Inflammatory macrophage treated with lipopolysaccharide for 4 hours (primary cell): ENCODE results near the gene ZCCHC2.

ENCODE experiments used
- DNase-seq: peaks from one replicate; pipeline ENCODE4 v3.0.0-alpha.2; 2020

ZCCHC2 gene

DNA sequence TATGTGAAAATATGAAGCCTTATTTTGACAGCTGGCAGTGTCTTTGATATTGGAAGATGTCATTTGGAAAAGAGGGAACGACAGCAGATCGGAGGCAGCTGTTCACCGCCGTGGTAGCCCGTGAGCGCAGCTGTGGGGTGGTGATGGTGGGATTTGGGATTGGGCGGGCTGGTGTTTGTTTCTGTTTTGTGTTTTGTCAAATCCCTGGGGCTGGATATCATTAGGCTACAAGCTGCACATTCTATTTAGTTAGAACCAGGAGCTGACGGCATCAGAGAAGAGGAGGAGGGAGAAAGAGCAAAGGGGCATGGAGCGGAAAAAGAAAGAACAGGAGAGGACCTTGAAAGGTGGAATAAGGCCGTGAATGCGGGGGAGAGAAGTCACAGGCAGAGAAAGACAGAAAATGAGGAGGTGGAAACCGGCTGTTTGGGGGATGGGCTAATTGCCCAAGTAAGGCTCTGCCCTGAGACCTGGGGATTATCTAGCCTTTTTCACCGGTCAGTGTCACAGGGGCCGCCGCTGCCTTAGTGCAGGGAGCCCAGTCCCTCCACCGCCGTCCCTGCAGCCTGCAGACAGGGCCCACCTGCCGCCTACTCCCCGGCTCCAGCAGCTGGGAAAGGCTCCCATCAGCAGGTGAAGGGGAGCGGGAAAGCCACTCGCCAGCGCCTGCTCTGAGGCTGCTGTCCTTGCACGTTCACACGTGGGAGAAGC is 88.0 kb downstream of the ZCCHC2 start:
- no peak for DNase-seq

DNA sequence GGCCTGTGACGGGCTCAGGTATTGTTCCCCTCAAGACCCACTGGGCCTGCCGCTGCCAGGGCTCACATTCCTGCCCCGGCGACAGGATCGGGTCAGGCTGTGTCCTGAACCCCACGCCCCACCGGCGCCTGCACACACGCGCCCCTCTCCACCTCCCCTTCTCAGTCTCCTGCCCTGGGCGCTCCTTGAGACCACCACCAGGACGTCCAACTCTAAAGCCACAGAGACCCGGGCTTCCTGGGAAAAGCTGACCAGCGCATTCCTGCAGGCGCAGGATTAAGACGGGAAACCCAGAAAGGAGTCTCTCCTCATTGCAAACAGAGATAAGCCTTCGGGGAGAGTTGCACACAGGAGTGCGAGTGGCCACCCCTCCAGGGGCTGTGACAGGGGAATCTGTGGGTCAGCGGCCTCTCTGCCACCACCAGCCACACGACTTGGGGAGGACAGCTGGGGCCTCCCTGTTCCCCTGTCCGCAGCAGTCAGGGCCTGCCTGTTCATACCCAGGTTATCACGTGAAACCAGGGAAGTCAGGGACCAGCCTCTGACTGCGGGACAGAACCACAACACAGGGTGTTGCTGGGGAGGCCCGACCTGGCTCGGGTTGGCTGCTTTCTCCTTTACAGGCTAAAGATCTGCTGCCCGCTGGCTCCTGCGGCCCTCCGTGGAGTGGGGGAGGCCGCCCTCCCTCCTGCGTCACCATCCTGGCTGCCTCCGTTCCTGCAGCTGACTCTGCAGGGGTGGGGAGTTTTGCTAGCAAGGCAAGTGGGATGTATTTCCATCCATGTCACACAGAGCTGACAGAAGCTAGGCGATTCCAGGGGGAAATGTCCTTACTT is 88.8 kb downstream of the ZCCHC2 start:
- peak; percentile 63 for DNase-seq

DNA sequence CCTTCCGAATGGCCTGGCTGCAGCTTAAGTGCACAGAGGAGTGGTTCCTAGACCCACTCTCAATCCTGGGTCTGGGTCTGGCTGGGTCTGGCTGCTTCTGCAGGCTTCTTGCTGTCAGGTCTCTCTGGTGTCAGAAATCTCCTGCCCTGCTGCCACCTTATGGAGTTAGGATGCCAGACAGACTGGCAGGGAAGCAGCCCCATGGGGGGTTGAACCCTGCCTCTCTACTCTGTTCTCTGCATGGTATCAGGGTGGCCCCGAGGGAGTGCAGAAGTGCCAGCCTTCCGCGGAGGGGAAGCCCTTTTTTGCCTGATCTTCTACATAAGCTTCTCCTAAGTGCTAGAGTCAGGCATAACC is 89.4 kb downstream of the ZCCHC2 start:
- DNase-seq: no peak

DNA sequence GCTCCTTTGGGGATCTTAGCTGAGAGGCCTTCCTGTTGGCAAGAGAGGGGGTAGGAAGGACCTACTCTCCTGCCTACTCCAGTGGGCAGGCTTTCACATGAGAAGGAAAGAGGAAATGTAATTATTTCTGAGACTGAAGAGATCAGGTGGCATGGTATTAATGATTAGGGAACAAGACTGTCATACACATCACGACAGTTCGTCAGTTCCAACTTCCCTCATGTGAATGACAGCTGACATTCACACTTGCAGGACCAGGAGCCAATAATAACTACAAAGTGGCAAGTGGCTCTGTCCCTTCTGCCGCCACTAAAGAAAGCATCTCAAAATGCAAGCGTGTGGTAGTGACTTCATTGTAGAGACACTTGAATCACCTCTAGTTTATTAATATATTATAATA is 90.0 kb downstream of the ZCCHC2 start:
- DNase-seq: peak; percentile 84

DNA sequence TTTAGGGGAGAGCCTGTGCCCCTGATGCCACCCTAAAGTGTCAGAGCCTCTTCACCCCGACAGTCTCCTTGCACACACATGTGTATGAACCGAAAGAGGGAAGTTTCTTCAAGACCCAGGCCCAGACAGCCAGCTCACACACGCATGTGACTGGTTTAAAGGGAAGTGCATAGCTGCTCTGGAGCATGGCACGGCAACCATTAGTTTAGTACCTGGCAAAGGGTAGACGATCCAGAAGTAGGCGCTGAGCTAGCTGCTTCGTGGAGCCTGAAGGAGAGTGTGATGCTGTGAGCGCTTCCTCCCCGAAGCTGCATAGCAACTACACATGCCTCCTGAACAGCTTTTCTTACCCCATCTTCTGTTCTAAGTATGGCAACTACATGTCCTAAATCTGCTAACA is 91.7 kb downstream of the ZCCHC2 start:
- DNase-seq: peak; percentile 38

DNA sequence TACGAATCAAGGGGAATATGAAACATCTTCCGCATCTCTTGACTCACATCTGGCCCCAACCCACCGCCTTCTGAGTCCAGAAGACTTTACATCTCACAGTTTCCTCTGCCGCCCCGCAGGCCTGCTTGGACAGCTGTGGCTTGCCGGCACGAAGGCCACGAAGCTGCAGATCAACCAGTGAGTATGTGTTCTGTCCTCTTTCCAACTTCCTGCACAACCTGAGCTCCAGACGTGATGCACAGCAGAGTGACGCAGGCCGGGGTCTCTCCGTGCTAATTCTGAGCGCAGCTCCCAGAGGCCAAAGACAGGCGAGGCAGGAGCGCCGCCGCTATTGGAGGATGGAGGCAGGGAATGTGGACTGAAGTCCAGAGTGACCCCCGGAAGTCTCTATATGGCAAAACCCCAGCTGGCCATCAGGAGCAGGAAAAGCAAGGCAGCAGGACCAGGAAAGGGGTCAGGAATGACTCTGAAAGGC is 93.5 kb downstream of the ZCCHC2 start:
- no peak for DNase-seq

DNA sequence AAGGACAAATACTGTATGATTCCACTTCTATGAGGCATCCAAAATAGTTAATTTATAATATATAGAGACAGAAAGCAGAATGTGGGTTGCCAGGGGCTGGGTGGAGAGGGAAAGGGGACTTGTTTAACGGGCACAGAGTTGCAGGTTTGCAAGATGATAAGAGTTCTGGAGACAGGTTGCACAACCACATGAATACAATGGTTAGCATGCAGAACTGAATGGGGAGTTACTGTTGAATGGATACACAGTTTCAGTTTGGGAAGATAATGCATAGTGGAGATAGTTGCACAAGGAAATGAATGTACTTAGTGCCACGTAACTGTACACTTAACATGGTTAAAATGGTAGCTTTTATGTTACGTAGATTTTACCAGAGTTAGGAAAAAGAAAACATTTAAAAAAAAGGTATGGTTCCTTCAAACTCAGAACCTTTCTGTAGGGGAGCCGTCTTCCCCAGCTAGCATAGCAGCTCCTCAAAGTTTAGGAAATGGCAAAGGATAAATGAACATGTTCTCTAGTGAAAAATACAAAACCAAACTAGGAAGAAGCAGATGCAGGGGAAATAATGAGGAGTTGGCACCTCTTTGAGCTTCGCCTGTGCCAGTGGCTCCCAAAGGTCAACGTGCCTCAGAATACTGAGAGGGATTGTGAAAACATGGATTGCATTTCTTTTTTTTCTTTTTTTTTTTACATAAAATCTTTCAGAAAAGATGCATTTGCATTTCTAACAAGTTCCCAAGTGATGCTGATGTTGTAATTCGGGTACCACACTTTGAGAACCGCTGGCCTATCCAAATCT is 95.2 kb downstream of the ZCCHC2 start:
- DNase-seq: no peak

DNA sequence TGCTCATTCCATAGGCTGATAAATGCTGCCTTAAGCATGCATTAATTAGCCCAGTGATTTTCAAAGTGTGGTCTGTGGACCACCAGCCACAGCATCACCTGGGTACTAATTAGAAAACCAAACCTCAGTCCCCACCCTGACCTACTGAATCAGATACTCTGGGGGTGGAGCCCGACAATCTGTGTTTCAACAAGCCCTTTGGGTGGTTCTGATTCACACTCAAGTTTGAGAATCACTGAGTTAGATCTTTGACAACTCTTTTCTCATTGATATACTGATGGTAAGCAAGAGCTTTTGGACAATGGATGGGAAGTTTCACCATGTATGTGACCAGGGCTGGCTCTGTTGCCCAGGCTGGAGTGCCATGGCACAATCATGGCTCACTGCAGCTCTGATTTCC is 95.9 kb downstream of the ZCCHC2 start:
- no peak for DNase-seq

DNA sequence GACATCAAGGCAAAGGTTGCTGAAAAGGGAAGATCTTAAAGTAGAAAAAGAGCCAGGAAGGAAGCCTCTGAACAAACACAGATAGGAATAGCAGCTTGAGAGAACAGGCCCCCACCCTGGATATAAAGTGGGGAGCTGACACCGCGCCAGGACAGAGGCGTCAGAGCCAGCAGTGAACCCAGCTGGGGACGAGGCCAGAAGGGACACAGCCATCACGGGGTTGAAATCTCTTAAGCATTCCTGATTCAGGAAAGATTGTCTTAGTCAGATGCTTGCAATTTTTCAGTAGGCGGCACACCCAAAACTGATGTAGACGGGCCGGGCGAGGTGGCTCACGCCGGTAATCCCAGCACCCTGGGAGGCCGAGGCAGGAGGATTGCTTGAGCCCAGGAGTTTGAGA is 98.7 kb downstream of the ZCCHC2 start:
- DNase-seq: no peak

DNA sequence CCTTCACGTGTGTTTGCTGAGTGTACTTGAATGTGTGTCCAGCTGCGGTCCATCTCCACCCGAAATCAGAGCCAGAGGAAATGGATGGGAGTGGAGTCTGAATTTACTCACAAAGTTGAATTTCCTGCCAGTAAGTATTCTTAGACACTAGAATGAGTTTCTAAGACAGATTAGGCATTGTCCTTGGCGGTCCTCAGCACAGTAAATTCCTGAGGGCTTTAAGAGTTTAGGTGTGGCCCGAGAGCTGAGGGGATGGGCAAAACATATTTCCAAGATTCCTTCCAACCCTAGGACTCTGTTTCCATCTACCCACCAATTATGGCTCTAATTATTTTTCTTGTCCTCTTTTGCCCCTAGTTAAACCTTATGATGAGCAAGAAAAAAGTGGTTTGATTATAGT is 102.2 kb downstream of the ZCCHC2 start:
- DNase-seq: no peak
